NCI-H748 treated with DMSO at 0.1 percent for 48 hours (cell line): ENCODE data around the gene WDR48.

ENCODE experiments used
- DNase-seq: peaks from one replicate; lab custom pipeline; 2025; lab: John Stamatoyannopoulos, UW

WDR48 gene

DNA sequence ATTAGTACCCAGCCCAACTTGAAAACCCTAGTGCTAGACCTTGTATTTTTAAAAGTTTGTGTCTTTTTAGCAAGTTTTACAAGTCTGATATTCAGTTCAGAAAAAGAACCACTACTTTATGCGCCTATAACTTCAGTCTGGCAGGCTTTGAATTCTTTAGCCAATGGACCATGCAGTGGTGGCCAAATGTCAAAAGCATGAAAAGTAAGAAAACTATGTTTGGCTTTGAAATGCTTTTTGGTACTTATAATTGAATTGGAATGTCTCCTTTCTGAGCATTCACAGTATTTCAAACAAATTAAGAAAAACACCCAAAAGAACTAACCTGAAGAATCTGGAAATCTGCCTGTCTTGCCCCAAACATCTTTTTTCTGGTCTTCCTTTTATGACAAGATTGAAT, 12.8 kb downstream of the WDR48 start:
- no peak for DNase-seq

DNA sequence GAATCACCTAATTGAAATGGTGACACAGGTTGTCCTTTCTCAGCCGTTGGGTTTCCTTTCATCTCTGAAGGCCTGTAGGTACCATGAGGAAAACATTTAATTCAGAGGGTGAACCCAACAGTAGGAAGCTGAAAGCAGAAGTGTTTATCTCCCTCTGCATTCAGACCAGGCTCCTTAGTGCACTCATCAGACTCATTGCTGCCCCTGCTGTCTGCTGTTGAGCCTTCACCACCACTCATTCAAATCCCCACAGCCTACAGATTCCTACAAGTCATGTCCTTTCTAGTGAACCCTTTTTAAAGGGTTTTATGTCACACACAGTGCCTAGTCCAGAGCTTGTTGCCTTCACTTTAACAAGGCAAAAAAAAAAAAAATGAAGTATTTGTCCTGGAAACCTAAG, 13.4 kb downstream of the WDR48 start:
- no peak for DNase-seq

DNA sequence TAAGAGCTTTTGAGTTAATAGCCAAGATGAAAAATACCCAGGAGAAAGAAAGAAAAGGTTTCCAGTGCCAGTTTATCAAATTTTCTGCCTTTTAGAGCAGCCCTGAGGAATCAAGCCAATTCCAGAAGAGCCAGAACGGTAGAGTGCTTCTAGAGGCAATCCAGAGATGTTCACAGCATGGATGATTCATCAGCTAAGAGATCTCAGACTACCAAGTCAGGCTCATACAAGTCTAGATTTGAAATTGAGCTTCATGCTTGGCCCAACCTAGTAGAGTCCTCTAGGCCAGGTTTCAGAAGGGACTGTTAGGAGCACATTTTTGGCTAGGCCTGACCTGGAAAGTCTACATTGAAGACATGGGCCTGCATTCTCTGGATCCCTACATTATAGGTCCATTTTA, 15.5 kb downstream of the WDR48 start:
- DNase-seq = no peak

DNA sequence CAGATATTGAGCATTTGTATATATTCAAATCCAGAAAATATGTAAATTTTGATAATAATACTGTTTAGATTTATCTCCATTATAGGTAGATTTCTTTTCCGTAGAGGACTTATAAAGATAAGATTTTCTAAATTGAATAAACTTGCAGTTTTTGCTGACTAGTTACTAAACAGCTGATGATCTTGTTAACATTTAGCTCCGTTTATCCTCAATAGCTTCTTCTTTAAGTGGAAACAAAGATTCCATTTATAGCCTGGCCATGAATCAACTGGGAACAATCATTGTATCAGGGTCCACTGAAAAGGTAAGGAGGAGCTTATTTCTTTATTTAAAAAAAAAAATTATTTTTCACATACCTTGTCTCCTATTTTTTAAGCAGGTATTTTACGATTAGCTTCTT, 16.7 kb downstream of the WDR48 start:
- DNase-seq = no peak

GRCh38 chr3:39075910-39076309, 24.1 kb downstream of the WDR48 start:
- no peak for DNase-seq

DNA sequence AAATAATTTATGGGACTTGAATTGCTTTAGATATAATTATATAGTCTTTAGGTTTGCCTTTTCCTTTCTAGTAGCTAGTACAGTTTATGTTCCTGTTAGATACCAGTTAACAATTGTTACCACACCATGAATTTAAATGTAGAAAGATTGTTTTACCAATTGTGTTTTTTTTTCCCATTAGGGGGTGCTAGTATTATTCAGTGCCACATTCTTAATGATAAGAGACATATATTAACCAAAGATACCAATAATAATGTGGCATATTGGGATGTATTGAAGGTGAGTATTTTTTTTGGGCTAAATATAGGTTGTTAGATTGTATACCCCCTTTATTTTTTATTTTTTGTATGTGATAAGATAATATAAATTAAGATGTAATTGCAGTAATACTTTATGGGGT, 27.7 kb downstream of the WDR48 start:
- no peak for DNase-seq

DNA sequence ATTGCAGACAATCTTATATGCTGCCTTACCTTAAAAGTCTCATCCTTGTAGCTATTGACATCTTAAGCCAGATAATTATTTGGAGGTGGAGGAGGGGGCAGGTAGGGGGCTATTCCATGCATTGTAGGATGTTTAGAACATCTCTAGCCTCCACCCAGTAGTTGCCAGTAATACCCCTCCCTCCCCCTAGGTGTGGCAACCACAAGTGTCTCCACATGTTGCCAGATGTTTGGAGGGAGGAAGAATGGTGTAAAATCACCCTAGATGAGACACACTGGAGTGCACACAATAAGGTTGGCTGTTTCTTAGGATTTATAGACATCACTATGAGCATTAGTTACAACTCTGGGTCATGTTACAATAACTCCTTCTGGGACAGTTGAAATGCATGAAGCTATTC, 28.2 kb downstream of the WDR48 start:
- DNase-seq = no peak

GRCh38 chr3:39082666-39083313, 31.0 kb downstream of the WDR48 start:
- DNase-seq = no peak

GRCh38 chr3:39086144-39086543, 34.3 kb downstream of the WDR48 start:
- DNase-seq = no peak

- DNase-seq = no peak
Observed at GRCh38 chr3:39088456-39088855, 36.6 kb downstream of the WDR48 start.

- no peak for DNase-seq
Observed at GRCh38 chr3:39088889-39089288, 37.1 kb downstream of the WDR48 start.

- DNase-seq = no peak
Observed at GRCh38 chr3:39090922-39091321, 39.1 kb downstream of the WDR48 start.

DNA sequence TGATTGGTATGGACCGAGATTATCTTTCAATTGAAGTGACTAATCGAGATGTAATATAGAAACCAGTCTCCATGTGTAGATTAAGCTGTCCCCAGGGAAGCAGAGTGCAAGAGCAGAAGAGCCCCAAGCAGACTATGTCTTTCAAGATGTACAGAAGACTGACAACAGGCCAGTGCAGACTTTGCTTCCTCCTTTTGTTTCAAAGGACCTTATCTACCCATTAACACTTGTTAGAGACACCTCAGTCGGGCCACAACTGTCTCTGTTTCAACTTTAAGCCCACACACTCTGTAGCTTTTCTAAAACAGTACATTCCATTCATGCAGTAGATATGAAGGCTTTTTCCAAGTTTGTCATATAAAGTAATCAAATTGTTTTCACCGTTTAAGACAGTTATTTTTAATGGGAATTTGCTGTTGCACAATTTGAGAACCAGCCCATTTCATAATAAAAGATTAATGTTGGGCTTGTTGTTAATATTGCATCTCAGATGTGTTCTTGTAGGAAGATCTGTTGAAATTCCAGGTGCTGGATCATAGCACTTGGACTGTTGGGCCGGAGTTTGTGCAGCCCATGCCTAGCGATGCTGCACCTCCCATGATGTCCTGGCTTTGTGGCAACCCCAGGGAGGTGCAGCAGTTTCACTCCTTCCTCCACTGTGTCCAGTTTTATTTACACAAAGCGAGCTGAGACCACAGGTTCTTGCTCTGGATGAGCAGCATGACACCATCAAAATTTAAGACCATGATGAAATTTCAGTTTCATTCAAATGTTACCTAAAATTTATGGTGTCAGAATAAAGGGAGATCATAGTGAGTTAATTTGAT, 43.2 kb downstream of the WDR48 start:
- DNase-seq = no peak

GRCh38 chr3:39095778-39096177, 44.0 kb downstream of the WDR48 start:
- no peak for DNase-seq

DNA sequence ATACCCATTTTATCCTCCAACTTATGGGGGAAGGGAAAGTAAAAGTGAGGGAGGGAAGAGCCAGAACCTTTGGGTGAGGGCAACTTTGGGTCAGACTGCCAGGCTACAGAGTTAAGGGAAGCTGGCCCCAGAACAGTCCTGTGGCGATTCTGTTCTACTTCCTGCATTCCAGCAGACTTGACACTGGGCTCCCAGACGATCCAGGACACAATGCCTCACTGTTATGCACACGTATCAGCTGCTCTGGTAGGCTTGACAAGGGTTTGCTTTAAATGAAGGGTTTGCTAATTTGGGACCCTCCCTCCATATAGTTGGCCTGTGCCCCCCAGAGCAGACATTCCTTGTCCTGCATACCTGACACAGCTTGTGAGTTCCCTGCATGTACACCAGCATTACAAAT, 45.0 kb downstream of the WDR48 start:
- DNase-seq = no peak

DNA sequence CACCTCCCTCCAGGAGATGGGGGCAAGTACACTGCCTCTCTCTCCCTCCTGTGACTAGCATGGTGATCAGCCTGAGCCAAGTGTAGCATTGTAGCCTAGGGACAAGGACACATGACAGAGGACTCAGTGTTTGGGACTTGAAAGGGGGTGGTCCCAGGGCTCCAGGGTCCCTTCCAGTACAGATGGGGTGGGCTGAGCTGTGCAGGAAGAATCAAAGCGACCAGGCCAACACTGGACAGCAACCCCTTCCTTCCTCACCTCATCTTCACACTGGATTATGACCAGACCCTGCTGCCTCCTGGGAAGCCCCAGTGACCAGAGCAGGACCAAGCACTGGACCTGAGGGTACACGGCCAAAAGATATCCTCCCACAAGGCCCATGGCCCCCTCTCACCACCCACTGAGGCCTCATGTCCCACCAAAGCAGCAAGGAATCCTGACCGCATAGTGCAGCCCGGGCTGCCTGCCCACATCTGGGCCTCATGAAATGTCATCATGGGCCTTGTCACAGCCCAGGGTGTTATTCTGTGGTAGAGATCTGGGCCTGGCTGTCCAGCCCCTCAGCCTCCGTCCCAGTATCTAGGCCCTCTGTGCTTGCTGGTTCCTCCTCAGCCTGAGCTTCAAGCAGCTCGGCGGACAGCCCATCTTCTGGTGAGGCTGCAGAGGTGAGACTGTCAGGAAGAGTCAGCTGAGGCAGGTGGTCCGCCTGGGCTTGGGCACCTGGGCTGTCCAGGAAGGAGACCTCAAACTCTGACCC, 46.1 kb downstream of the WDR48 start:
- no peak for DNase-seq

GRCh38 chr3:39098473-39099000, 46.7 kb downstream of the WDR48 start:
- DNase-seq = no peak

- DNase-seq = no peak
Observed at GRCh38 chr3:39099242-39099641, 47.4 kb downstream of the WDR48 start.

DNA sequence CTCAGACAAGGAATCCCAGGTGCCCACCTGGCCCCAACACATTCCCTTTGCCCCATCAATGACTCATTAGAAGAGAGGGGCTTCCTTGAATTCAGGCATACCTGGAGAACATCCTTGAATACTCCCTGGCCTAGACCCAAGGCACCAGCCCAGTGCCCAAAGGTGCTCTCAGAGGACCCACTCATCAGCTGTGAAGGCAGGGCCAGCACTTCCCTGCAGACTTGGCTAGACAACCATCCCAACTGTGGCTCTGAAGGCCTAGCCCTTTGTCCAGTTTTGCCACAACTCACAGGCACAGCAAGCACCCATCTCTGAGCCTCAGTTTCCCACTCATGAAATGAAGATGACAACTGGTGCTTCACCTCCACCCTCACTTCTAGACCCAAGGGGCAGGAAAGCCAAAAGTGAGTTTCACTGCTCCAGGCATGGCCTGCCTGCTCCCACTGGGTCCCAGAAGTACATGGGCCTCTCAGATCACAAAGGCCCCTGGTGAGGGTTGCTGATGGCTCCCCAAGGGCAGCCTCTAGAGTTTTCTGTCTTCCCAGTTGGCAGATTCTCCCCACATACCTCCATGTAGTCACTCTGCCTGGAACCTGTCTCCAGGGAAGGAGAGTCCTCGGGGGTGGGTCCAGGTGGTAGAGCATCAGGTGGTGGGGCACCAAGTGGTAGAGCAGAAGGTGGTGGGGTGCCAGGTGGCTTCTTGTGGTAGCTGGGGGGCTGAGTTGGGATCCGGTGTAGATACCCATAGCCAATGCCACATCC, 48.1 kb downstream of the WDR48 start:
- DNase-seq = no peak

- no peak for DNase-seq
Observed at GRCh38 chr3:39100500-39100886, 48.7 kb downstream of the WDR48 start.

GRCh38 chr3:39101022-39101689, 49.3 kb downstream of the WDR48 start:
- DNase-seq = no peak
